Stimulated activated effector memory CD8-positive, alpha-beta T cell treated with anti-CD3 and anti-CD28 coated beads, Interleukin-12 subunit alpha, Interleukin-12 subunit beta, amount 100 ng/mL, for 72 hours (primary cell): ENCODE measurements around the gene RERE.

Source experiments
- ATAC-seq: fragments of 150-1000 bp; cut with Tn5 transposase; 2 replicates; pipeline ENCODE4 v1.10.0; 2021
- DNase-seq, 2 donors: peaks; one replicate each; pipeline ENCODE4 v3.0.0; 2021 to 2022; ENCODE audit warnings: low spot score in 2 of 2
- H3K27ac Mint-ChIP-seq: one replicate; pipeline ENCODE4 v1.8.0; 2022; ENCODE audit warnings: mild to moderate bottlenecking, mixed read lengths
- H3K36me3 Mint-ChIP-seq: one replicate; pipeline ENCODE4 v1.8.0; 2022; ENCODE audit warnings: mild to moderate bottlenecking, mixed read lengths
- H3K4me1 Mint-ChIP-seq: one replicate; pipeline ENCODE4 v1.8.0; 2022; ENCODE audit warnings: mixed read lengths
- H3K4me3 Mint-ChIP-seq: one replicate; pipeline ENCODE4 v1.8.0; 2022; ENCODE audit warnings: mild to moderate bottlenecking, mixed read lengths
- H3K9me3 Mint-ChIP-seq: one replicate; pipeline ENCODE4 v1.8.0; 2022; ENCODE audit warnings: mixed read lengths

Gene RERE

DNA sequence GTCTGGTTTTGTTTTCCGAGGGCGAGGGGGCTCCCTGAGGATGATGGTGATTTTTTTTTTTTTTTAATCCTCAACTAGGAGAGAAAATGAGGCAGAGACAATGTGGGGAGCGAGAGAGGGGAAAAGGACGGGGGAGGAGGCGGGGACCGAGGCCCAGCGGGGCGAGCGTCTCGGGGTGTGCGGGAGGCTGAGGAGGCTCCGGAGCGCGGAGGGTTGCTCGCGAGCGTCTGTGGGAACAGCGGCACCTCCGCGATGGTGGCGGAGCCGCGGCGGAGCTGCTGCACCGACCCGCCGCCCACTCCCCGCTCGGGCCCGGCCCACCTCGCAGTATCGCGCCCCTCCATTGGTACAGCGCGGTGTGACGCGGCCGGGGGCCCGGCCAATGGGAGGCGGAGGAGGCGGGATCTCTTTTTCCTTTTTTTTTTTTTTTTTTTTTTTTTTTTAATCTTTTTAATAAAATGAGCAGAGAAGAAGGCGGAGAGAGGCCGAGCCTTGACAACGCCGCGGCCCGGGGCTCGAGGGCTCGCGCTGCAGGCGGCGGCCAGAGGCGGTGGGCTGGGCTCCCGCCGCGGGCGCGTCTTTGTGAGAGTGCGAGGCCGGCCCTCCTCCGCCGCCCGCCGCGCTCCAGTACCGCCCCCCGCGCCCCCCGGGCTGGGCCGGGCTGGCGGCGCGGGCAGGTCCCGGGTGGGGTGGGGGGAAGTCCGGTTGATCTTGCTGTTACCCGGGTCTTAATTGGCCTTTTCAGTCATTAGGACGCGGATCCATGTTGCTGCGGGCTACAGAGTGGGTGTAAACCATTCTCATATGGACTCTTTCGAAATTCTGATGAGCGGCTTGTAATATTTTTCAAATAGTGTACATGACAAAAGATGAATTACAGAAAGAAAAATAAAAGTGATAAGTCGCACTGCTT is at the start of gene RERE:
RERE (minus strand) TSS at position 229 of the 913 bp plus-strand sequence.
- Mint-ChIP-seq H3K27ac (peak within 1 kb of the TSS; percentile 88), H3K36me3 (peaks cover 6% of the 10 kb centered on the region), H3K4me1 (peaks cover 46% of the 10 kb centered on the region), H3K4me3 (peak within 1 kb of the TSS; percentile 79), H3K9me3 (no peaks in the 10 kb centered on the region)
- DNase-seq (peak; percentile 96), ATAC-seq (peak; percentile 99)

DNA sequence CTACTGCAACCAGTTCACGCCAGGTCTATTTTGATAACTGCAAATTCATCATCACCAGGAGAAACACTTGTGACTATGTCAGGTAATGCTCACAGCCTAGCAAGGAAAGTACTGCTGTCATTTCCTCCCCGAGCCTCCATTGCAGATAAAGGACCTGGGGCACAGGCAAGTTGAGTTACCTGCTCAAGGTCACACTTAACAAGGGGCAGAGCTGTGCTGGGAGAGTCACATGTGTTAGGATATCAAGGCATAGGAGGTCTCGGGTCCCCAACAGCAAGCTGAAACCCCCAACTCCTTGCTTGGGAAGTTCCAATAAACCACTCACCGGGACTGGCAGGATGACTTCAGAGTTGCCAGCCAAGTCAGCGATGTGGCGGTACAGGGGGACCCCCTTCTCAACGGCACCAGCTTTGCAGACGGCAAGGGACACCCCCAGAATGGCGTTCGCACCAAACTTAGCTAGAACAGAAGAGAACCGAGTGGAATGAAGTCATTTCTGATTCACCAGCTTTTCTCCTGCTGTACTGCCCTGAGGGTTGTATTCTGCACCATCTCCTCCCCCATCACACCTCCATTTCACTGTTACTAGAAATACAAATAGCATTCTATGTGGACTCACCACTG is 49.5 kb upstream of the RERE start:
- H3K36me3 Mint-ChIP-seq, result peaks cover 100% of the 10 kb centered on the region
- H3K4me3 Mint-ChIP-seq, result no peak overlapping the region
- H3K4me1 Mint-ChIP-seq, result peaks cover 70% of the 10 kb centered on the region

DNA sequence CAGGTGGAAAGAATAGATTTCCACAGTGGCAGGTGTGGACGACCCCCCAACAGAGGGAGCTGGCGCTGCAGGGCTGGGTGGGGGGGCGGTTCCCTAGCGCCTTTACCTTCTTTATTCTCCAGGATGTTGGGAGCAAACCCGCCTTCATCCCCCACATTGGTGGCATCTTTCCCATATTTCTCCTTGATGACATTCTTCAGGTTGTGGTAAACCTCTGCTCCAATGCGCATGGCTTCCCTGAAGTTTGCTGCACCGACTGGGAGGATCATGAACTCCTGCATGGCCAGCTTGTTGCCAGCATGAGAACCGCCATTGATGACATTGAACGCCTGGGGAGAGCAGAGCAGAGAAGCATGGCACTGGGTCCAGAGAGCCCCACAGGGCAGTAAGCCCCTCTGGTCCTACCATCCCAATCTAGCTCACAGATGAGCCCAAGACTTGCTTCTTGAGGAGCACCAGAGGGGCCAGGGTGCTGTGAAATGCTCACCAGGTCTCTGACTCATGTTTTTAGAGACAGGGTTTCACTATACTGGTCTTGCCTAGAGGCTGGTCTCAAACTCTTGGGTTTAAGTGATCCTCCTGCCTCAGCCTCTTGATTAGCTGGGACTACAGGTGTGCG is 48.8 kb upstream of the RERE start:
- Mint-ChIP-seq H3K9me3 (no peaks in the 10 kb centered on the region), H3K36me3 (peaks cover 100% of the 10 kb centered on the region), H3K4me1 (peaks cover 71% of the 10 kb centered on the region), H3K27ac (peak overlapping the region; percentile 85), H3K4me3 (no peak overlapping the region)
- ATAC-seq (peak; percentile 31), DNase-seq (no peak)

More for the DNA sequence above, 49.5 kb upstream of the RERE start:
- H3K9me3 Mint-ChIP-seq, result no peaks in the 10 kb centered on the region
- ATAC-seq (peak; percentile 71), DNase-seq (peak in 1 of 2 donors; percentile 61)
- peak overlapping the region; percentile 85 for H3K27ac Mint-ChIP-seq

DNA sequence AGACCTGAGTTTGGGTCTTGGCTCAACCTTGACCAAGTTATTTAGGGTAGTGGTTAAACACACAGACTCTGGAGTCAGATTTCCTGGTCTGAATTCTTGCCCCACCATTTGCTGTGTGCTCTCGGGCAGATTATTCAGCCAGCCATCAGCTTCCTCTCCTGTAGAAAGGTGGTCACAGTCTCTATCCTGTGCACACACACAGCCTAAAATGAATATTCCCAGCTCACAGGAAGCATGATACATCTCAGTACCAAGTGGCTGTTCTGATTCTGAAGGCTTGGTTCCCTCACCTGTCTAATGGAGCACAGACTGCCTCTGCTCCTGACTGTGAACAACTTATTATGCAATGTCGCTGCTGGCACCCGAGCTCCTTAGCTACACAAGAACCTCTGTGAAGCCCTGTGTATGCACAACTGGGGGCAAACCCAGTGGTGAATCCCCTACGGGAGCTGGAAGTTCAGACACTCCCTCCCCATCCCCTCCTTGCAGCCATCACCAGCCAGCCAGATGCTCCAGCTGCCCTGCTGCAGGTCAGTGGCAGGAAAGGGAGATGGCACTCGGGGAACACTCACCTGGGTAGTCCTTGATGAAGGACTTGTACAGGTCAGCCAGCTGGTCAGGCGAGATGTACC is 47.4 kb upstream of the RERE start:
- no peak for ATAC-seq
- H3K36me3 Mint-ChIP-seq, result peaks cover 100% of the 10 kb centered on the region
- H3K4me3 Mint-ChIP-seq, result no peak overlapping the region
- peaks cover 71% of the 10 kb centered on the region for H3K4me1 Mint-ChIP-seq
- no peaks in the 10 kb centered on the region for H3K9me3 Mint-ChIP-seq
- no peak for DNase-seq
- H3K27ac Mint-ChIP-seq, result peak overlapping the region; percentile 34

DNA sequence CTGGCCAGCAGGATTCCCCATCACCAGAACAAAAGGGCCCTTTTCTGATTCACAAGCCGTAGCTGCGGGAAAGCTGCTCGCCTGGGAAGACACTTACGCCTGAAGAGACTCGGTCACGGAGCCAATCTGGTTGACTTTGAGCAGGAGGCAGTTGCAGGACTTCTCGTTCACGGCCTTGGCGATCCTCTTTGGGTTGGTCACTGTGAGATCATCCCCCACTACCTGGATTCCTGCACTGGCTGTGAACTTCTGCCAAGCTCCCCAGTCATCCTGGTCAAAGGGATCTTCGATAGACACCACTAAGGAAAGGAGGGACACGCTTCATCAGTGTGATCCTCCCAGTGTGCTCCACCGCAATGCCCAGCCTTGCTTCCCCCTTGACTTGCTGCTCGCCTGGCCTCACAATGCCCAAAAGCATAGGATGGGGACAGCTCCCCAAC is 46.4 kb upstream of the RERE start:
- DNase-seq (no peak), ATAC-seq (no peak)
- peaks cover 69% of the 10 kb centered on the region for H3K4me1 Mint-ChIP-seq
- peaks cover 100% of the 10 kb centered on the region for H3K36me3 Mint-ChIP-seq
- H3K9me3 Mint-ChIP-seq, result no peaks in the 10 kb centered on the region
- H3K4me3 Mint-ChIP-seq, result no peak overlapping the region
- H3K27ac Mint-ChIP-seq, result peak overlapping the region; percentile 91

DNA sequence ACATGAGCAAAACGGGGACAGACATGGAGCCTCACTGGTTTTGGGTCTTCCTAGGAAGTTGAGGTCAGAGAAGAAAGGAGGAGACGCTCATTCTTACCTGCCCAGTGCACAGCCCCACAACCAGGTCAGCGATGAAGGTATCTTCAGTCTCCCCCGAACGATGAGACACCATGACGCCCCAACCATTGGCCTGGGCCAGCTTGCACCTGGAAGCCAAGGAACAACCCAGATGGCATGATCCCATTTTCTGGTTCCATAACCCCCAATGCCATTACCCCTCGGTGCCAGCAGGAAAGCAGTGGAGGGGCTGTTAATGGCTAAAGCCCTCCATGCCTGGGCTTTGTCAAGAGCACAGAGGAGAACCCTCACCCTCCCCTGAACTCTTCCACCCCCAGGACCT is 45.7 kb upstream of the RERE start:
- Mint-ChIP-seq H3K27ac (peak overlapping the region; percentile 91), H3K4me1 (peaks cover 73% of the 10 kb centered on the region), H3K9me3 (no peaks in the 10 kb centered on the region), H3K4me3 (no peak overlapping the region), H3K36me3 (peaks cover 100% of the 10 kb centered on the region)
- ATAC-seq (no peak), DNase-seq (no peak)

DNA sequence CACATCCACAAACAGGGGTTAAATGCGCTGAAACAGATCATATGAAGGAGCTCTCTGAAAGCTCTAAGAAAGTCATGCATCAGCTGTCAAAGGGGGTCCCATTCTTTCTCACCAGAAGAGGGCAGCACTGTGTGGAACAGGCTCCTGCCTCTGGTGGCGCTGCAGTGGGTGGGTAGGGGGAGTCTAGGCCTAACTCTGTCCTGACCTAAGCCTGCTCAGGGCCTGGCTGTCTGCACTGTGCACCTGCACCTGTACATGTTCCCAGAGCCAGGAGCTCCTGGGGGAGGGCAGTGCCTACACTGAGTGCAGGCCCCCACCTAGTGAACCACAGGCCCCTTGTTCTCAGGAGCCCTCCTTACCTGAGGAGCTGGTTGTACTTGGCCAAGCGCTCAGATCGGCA is 45.1 kb upstream of the RERE start:
- H3K9me3 Mint-ChIP-seq, result no peaks in the 10 kb centered on the region
- no peak overlapping the region for H3K4me3 Mint-ChIP-seq
- H3K4me1 Mint-ChIP-seq, result peaks cover 70% of the 10 kb centered on the region
- H3K36me3 Mint-ChIP-seq, result peaks cover 100% of the 10 kb centered on the region
- DNase-seq, result peak in 1 of 2 donors; percentile 73
- ATAC-seq, result peak; percentile 14
- H3K27ac Mint-ChIP-seq, result peak overlapping the region; percentile 91

DNA sequence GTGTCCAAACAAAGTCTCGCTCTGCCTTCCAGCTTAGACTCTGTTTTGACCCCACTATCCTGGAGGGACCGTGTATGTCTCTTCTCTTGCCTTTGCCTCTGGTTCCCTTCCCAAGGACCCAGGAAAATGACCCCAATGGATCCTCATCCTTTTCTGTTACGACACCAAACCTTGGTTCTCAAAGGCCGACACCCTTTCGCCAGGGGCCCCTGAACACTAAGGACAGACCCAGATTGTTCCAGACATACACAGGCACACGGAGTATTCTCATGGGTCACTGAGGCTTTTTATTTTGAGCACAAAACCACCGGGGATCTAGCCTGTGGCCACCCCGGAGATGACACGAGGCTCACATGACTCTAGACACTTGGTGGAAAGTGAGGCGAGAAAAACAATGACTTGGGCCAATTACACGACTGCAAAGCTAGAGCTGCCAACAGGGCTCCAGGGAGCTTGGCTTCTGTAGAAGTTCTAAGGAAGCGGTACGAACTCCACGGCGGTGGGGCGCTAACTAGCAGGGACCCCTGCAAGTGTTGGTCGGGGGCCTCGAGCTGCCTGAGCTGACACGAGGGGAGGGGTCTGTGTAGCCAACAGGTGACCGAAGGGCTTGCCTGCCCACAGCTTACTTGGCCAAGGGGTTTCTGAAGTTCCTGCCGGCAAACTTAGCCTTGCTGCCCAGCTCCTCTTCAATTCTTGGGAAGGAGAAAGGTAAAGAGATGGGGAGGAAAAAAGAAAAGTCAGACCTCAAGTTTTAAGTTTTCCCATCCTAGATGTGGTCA is 43.5 kb upstream of the RERE start:
- ATAC-seq, result no peak
- DNase-seq, result no peak
- H3K36me3 Mint-ChIP-seq, result peaks cover 100% of the 10 kb centered on the region
- no peaks in the 10 kb centered on the region for H3K9me3 Mint-ChIP-seq
- H3K27ac Mint-ChIP-seq, result peak overlapping the region; percentile 91
- peaks cover 56% of the 10 kb centered on the region for H3K4me1 Mint-ChIP-seq
- peak overlapping the region; percentile 22 for H3K4me3 Mint-ChIP-seq

DNA sequence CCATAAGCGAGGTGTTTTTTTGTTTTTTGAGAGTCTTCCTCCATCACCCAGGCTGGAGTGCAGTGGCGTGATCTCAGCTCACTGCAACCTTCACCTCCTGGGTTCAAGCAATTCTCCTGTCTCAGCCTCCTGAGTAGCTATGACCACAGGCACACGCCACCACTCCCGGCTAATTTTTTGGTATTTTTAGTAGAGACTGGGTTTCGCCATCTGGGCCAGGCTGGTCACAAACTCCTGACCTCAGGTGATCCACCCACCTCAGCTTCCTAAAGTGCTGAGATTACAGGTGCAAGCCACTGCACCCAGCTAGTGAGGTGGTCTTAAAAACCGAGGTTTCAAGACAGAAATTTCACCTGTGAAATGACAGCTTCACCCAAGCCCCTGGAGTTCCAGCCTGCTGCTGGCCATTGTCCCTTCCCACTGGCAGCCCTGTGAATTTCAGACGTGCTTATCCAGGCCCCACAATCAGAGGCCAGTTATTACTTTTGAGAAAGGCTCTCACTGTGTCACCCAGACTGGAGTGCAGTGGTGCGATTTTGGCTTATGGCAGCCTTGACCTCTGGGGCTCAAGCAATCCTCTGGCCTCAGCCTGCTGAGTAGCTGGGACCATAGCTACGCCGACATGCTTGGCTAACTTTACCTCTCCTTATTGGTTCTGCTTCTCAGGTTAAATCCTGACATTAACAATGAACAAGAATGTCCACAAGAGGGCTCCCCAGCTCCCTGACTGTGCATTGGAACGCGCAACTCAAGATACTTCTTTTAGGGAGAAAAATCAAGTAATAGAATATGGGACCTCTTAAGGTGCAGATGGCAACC is 41.7 kb upstream of the RERE start:
- H3K4me1 Mint-ChIP-seq, result peaks cover 54% of the 10 kb centered on the region
- DNase-seq, result peak in 1 of 2 donors; percentile 64
- peaks cover 100% of the 10 kb centered on the region for H3K36me3 Mint-ChIP-seq

DNA sequence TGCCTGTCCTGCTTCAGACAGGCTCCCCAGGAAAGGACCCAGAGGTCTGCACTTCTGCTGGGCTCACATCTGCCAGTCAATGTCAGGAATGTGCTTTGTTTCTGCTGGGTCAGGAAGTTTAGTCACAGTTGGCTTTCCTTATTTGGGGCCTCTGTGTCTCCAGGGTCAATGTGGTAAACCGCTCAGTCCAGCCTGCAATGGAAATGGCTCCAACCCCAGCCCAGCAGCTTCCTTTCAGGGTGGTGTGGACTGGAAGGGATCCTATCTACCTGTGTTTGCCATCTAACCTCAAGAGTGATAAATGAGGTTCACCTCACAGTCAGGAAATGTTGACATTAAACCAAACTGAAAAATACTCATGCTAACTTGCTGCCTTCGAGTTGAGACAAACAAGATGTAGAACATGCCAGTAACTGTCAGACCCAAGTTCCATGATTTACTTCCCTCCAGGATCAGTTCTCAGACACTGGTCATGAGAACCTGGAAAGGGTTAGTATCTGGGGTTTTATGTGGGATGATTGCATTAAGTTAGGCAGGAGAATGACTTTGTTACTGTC is 40.8 kb upstream of the RERE start:
- Mint-ChIP-seq H3K4me3 (no peak overlapping the region), H3K4me1 (peaks cover 45% of the 10 kb centered on the region), H3K9me3 (no peaks in the 10 kb centered on the region), H3K36me3 (peaks cover 99% of the 10 kb centered on the region), H3K27ac (peak overlapping the region; percentile 91)
- DNase-seq (no peak), ATAC-seq (peak; percentile 56)

More for the DNA sequence above, 41.7 kb upstream of the RERE start:
- peak overlapping the region; percentile 91 for H3K27ac Mint-ChIP-seq
- H3K9me3 Mint-ChIP-seq, result no peaks in the 10 kb centered on the region
- peak overlapping the region; percentile 18 for H3K4me3 Mint-ChIP-seq
- peak; percentile 44 for ATAC-seq

DNA sequence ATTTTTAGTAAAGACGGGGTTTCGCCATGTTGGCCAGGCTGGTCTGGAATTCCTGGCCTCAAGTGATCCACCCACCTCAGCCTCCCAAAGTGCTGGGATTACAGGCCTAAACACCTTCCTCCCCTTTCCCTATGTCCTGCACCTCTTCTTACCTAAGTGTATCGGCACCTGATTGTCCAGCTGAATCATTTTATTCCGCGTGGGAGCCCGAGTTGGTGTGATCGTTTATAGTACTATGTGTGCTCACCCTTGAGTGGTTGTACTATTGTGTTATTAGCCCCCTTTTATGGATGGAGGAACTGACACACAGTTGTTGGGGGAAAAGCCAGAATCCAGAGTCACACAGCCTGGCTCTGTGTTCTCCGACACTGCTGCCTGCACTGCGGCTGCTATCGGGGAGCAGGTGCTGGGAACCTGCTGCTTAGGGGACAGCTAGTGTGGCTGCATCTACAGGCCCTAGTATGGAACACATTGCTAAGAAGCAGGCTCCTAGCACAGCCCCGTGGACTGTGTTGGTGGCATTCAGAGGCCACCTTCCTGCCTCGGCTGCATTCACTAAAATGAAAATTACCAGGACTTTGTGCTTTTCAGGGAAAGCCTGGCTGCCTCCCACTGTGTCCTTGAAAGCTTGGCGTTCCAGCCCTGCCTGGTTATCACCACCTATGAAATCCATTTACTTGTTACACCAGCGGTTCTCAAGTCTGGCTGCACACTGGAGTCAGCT is 39.4 kb upstream of the RERE start:
- Mint-ChIP-seq H3K9me3 (no peaks in the 10 kb centered on the region), H3K4me3 (no peak overlapping the region), H3K4me1 (peaks cover 42% of the 10 kb centered on the region), H3K27ac (peak overlapping the region; percentile 91), H3K36me3 (peaks cover 92% of the 10 kb centered on the region)
- DNase-seq (no peak), ATAC-seq (peak; percentile 29)

DNA sequence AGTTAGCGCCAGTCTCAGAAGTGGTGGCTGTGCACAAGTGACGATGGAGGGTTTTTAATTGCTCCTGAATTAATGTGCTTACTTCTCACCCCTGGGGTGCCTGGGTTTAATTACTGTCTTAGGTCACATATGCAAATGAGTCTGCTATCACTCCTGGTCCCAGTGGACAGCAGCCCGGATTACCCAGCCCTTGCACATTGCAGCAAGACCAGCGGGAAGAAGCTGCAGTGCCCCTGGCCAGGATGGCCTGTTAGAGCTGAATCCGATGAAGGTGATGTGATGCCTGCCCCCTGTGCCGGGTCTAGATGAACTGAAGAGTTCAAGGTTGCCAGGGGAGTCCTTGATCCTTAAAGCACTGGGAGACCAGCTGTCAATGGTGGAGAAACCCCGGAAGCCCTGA is 36.8 kb upstream of the RERE start:
- H3K4me1 Mint-ChIP-seq, result peaks cover 23% of the 10 kb centered on the region
- H3K4me3 Mint-ChIP-seq, result no peak overlapping the region
- ATAC-seq (no peak), DNase-seq (no peak)
- H3K36me3 Mint-ChIP-seq, result peaks cover 72% of the 10 kb centered on the region
- H3K9me3 Mint-ChIP-seq, result no peaks in the 10 kb centered on the region
- H3K27ac Mint-ChIP-seq, result peak overlapping the region; percentile 65

DNA sequence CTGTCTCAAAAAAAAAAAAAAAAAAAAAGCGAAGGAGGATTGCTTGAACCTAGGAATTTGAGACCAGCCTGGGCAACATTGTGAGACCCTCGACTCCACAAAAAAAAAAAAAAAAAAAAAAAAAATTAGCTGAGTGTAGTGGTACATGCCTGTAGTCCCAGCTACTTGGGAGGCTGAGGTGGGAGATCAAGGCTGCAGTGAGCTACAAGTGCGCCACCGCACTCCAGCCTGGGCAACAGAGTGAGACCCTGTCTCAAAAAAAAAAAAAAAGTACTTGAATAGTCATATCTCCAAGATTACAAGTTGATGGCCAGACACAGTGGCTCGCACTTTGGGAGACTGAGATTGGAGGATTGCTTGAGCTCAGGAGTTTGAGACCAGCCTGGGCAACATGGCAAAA is 33.6 kb upstream of the RERE start:
- H3K36me3 Mint-ChIP-seq, result peaks cover 40% of the 10 kb centered on the region
- peaks cover 13% of the 10 kb centered on the region for H3K4me1 Mint-ChIP-seq
- no peak for ATAC-seq
- no peak overlapping the region for H3K4me3 Mint-ChIP-seq
- H3K9me3 Mint-ChIP-seq, result no peaks in the 10 kb centered on the region
- H3K27ac Mint-ChIP-seq, result no peak overlapping the region
- no peak for DNase-seq
